HG02623 (cell line): ENCODE measurements around the gene RNASE13.
"Not testable (repeated sequence)": the region's sequence is repeated elsewhere in the genome, so short reads cannot be mapped to it uniquely, and the experiment has no call there.

Experiments
- ATAC-seq: cut with Tn5 transposase; IDR thresholded peaks from one replicate; pipeline ENCODE4 v1.9.1; 2021; ENCODE audit warnings: moderate library complexity; ENCODE audit not compliant: unreplicated experiment

Gene RNASE13

GRCh38 chr14:21023817-21024584 is 10.6 kb downstream of the RNASE13 start:
- ATAC-seq = no peak

DNA sequence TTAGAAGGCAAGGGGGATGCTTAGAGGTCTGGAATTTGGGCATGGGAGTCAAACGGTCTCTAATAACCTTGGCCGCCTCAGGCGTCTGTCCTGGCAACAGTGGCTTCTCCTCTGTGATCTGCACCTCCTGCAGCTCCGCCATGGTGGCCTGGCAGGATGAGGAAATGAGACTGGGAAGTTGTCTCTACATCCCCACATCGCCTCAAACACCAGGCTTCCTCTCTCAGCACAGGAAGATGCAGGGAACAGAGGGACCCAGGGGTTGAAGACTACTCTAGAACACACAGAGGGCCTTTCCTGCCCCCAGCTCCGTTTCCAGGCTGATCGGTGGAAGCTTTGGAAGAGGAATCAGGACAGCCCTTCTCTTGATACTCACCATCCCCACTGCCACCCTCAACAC is 11.4 kb downstream of the RNASE13 start:
- no peak for ATAC-seq

DNA sequence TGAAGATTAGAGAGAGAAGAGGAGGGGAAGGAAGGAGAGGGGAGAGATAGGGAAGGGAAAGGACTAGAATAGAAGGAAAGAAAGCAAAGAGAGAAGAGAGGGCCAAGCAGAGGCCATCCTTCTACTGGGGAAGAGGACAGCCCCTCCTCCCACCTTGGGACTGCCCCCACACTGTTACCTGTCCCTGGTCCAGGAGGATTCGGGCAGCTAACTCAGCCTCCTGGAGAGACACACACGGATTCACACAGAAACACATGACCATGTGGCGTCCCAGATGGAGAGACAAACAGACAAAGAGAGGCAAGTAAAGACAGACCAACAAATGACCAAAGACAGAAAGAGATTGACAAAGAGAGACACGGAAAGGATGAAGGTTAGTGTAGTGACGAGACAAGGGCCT is 11.9 kb downstream of the RNASE13 start:
- no peak for ATAC-seq

GRCh38 chr14:21020977-21021545 is 13.5 kb downstream of the RNASE13 start:
- no peak for ATAC-seq

- ATAC-seq = no peak
These were observed 15.2 kb downstream of the RNASE13 start for GRCh38 chr14:21019366-21019765.

GRCh38 chr14:21018781-21019180 is 15.8 kb downstream of the RNASE13 start:
- ATAC-seq = no peak

GRCh38 chr14:21018286-21018685 is 16.3 kb downstream of the RNASE13 start:
- no peak for ATAC-seq

GRCh38 chr14:21017528-21018245 is 16.9 kb downstream of the RNASE13 start:
- ATAC-seq = no peak

DNA sequence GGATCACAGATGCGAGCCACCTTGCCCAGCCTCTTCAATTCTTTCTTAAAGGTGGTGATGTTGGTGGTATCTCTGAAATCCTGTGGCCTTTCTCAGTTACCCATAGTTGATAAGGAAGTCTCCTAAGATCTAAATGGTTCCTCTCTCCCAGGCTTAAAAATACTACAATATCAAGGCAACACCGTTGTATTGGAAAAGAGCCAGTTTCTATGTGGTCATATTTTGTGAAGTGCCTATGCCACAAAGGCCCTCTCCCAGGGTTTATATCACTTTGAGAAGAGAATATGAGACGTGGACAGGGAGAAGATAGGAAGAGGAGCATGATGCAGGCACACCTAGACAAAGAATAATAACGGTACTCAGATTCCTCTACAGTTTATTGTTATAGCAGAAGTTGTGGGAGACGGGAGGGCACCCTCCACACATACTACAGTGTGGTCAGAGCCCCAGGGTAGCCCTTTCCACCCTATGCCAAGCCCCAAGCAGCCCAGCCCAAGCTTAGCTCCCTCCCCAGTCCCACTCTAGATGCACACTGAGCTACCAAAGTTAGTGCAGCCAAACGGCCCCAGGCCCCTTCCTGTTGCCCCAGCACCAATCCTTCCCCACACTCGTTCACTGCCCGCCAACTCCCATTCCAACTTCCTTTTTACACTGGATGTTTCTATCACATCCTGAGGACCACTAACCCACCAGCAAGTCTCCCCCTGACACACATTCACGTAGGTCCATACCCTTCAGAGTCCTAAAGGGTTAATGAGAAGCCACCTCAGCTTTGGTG is 18.0 kb downstream of the RNASE13 start:
- no peak for ATAC-seq

DNA sequence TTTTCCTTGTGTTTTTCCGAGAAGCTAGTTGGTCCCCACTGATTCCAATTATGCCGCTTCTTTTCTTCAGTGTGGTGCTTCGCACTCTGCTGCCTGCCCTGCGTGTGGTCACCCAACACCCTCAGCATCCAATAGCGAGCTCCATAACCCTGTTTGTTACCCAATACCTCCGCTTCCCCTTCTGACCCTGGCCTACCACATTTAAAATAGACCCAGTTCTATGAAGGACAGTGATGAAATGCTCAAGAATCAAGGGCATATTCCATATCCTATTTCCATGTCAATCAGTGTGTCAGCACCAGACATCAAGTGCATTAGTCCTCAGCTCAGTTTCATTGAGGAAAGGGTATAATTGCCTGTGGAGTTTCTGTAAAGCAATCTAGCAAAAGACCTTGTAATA is 19.3 kb downstream of the RNASE13 start:
- no peak for ATAC-seq

DNA sequence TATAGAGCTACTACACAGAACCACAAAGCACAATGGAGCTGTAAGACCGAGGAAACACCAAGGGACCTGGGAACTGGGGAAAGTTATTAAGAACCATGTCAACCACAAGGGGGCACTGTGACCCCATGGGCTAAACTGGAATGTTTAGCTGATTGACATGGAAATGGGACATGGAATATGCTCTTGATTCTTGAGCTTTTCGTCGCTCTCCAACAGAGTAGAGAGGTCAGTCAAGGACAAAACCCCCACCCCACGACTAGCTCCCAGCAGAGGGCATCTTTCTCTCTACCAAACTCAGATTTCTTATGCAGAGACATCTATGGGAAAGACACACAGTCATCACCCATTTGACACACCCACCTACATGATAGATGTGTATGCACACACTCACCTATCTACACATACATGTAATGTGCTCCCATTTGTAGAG is 19.8 kb downstream of the RNASE13 start:
- ATAC-seq = no peak

DNA sequence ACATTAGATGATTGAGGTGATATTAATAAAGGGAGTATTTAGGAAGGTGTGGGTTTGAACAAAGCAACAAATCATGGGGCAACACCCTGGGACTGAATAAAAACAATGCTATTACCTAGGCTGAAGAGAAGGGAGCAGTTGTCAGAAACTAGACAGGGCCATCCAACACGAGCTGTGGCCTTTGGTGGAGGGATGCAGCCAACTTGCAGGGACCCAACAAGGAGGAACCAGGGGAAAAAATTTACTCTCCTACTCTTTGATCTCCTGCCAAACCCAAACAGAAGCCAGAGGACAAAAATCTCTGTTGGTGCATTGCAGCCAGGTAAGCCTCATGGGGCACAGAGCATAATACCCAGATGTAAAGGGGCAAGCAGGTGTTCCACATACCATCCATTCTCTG is 23.5 kb downstream of the RNASE13 start:
- ATAC-seq = no peak

- not testable (repeated sequence) for ATAC-seq
These were observed 24.9 kb downstream of the RNASE13 start for GRCh38 chr14:21009721-21010120.

- ATAC-seq = no peak
These were observed 30.7 kb downstream of the RNASE13 start for GRCh38 chr14:21003788-21004346.

GRCh38 chr14:21001218-21001617 is 33.4 kb downstream of the RNASE13 start:
- ATAC-seq = no peak

GRCh38 chr14:20999591-20999990 is 35.0 kb downstream of the RNASE13 start:
- no peak for ATAC-seq

DNA sequence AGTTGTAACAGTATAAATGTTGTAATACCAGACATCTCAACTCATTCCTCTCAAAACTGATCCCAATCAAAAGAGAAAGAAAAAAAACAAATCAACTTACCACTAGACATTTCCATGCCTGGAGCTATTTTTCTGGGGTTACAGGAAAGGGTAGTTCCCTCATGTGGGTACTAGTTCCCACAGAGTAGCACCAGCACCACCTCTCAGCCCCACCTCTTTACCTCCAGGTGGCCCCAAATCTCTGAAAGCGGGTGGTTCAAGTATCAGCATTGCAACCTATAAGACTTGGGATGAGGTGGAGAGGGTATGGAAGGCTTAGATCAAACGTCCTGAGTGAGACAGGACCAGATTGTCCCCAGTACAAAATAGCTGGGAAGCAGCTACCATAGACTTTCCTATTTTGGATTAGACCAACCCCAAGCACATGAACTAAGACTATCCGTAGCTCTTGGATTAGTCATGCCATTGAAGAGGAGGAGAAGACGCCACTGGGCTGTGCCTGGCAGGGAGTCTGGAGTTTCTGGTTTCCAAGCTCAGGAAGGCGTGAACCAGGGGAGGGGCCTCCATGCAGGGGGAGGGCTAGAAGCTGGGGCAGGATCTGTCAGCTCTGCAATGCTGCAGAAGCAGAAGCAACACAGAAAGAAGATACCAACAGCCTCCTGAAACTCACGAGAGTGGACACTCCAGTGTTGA is 35.8 kb downstream of the RNASE13 start, which contains the start of gene SLC39A2:
Gene SLC39A2, plus strand, starts transcription at position 620 of the 693 bp plus-strand sequence. CDS start 154 bp downstream, outside the sequence.
- no peak for ATAC-seq

- ATAC-seq = no peak
These were observed 36.5 kb downstream of the RNASE13 start for GRCh38 chr14:20998139-20998538.

GRCh38 chr14:20997564-20997963 is 37.0 kb downstream of the RNASE13 start:
- no peak for ATAC-seq

- ATAC-seq = no peak
These were observed 37.5 kb downstream of the RNASE13 start for GRCh38 chr14:20997115-20997514.
